Fibroblast of skin of scalp (primary cell): Measurements from ENCODE around the gene CST11.
A peak's percentile ranks its signal among the peaks of the same experiment; 100 is the strongest.

Source experiments
- DNase-seq: peaks from one replicate; pipeline ENCODE4 v3.0.0-alpha.2; 2013

CST11 gene

DNA sequence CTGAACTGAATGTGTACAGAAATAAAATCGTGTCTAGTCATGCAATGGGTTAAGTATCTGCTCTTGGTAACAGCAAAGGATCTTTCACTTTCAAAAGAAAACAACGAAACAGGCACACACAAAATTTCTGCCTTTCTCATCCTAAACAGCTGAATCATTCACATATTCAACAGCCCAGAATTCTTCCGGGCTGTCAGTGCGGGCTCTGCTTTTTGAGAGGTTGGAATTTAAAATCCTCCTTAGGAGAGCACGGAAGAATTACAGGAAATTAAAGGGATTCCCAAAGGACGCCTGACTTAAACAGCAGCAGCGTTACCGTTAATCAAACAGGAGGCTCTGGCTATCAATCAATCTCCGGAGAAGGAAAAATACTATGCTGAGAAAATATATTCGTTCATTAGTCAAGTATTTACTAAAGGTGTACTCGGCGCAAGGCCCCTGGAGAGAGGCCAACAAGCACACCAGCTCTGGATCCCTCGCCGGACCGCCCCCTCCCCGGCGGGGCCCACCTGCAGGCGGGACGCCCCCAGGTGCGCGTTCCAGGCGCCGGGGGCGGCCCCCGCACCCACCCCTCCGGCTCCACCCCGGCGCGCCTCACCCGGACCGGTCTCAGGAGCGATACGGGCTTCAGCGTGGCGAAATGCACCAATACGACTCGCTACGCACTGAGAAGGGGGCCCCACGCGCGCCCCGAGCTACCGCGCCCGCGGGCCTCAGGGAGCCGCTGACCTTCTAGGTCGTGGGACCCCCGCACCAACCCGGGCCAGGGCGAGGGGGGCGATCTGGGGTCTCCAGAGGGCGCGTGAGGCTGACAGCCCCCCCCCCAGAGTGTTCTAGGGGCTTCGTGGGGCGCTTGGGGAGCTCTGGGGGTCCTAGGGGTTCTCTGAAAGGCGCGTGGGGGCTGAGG, 32.4 kb downstream of the CST11 start:
- DNase-seq: peak; percentile 84

DNA sequence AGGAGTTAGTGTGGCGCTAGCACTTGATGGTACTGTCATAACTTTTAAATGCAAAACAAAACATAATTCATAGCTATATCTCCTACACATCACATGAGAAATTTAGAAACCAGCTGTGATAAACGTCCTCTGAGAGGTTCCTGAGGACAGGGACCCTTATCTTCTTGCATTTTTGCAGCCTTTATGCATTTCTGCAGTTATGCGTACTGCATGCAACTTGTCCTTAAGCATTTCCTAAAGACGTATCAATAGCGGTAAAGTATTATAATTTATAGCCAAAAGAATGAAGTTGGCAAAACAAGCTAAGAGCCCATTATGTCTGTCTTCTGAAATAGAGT, 33.0 kb downstream of the CST11 start:
- DNase-seq: no peak

DNA sequence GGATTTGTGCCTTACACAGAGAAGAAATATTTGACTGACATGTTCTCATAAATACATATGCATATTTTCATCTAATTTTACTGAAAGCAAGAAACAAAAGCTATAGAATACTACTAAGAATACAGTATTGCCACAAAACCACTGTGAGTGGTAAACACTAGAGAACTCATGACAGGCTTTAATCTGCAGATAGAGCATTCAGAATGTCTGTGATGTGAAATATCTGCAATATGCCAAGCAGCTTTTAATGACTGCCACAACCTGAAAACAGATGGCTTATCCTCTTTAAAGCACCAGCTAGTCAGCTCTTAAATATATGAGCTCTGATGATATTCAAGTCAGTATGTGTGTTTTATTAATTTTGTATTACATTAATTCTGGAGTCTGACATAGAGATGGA, 34.8 kb downstream of the CST11 start:
- DNase-seq: no peak

DNA sequence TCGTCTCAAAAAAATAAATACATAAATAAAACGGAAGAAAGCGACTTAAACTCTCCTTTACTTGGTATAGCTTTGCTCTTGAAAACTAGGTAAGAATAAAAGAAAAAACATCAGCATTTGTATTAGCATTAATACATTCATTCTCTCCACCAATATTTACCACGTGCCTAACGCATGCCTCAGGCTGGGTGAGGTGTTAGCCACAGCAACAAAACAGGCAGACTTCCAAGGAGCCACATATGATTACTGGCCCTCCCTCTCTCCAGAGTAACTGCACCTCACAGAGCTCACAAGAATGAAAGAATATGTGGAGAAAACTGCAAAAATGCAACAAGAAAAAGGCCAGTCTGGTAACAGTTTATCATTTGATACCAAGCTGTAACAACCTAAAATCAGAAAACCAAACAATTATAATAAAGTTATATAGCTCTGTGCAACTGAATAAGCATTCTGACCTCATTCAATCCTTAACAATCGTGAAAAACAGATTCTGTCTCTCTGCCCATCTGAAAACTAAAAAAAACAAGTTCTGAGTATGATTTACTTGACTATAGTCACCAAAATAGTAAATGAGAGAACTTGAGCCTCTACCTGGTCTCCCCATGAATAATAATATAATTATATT, 36.6 kb downstream of the CST11 start:
- DNase-seq: peak; percentile 28

DNA sequence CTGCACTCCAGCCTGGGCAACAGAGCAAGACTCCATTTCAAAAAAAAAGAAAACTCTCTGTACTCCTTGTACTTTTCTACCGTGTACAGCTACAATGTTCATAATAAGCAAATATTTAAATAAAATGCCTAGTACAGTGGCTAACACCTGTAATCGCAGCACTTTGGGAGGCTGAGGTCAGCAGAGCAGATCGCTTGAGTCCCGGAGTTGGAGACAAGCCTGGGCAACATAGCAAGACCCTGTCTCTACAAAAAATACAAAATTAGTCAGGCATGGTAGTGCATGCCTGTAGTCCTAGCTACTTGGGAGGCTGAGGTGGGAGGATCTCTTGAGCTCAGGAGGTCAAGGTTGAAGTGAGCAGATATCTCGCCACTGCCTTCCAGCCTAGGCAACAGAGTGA, 37.1 kb downstream of the CST11 start:
- no peak for DNase-seq

DNA sequence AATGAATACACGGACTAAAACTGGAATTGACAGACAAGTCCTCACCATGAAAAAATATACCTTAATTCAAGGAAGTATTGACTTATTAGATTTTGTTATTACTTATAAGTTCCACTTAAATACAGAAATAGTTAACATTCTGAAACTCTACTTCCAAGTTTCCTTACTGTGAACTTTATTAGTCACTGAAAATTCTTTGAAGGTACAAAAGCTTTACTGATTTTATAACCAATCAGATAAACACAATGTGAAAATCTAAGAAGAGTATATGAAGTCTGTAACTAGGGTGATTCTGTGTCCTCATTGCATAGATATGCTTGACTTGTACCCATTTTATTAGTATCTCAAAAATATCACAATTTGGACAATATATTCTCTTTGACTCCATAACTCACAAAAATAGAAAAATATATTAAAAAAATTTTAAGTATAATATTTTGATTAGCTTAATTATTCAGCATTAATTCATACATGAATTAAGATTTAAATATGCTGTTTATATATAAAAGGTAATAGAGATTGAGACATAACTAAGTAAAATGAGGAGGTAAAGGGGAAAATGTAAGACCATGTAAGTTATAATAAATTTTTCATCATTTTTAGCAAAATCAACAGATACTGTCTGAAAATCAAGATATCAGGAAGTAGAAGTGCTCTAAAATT, 38.0 kb downstream of the CST11 start:
- no peak for DNase-seq

DNA sequence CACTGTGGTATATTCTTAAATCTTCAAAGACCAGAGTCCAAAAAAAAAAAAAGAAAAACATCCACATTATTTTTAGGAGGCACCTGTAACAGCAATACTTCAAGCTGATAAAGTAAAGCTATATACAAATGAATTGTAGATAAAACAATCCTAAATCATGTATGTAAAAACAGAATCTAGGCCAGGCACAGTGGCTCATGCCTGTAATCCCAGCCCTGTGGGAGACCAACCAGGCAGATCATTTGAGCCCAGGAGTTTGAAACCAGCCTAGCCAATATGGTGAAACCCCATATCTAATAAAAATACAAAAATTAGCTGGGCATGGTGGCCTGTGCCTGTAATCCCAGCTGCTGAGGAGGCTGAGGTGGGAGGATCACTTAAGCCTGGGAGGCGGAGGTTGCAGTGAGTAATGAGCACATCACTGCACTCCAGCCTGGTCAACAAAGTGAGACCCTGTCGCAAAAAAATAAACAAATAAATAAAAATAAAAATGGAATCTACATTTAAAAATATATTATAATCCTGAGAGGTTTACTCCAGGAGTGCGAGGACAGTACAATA, 38.7 kb downstream of the CST11 start:
- DNase-seq: no peak

DNA sequence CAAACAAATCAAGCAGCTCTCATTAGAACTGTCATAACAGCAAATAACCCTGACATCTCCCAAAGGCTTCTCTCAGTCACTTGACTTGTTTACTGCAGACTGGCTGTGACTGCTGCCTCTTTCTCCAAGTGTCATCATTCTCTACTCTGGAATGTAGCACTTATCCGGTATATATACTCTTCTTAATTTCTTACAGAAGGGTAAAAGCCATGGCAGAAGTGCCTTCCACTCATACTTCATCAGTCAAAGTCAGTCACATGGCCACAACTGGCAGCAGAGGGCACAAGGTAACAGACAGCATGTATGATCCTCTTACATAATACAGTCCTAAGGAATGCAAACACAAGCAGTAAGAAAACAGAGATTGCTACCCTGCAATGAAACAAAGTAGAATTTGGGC, 40.6 kb downstream of the CST11 start:
- peak; percentile 83 for DNase-seq

DNA sequence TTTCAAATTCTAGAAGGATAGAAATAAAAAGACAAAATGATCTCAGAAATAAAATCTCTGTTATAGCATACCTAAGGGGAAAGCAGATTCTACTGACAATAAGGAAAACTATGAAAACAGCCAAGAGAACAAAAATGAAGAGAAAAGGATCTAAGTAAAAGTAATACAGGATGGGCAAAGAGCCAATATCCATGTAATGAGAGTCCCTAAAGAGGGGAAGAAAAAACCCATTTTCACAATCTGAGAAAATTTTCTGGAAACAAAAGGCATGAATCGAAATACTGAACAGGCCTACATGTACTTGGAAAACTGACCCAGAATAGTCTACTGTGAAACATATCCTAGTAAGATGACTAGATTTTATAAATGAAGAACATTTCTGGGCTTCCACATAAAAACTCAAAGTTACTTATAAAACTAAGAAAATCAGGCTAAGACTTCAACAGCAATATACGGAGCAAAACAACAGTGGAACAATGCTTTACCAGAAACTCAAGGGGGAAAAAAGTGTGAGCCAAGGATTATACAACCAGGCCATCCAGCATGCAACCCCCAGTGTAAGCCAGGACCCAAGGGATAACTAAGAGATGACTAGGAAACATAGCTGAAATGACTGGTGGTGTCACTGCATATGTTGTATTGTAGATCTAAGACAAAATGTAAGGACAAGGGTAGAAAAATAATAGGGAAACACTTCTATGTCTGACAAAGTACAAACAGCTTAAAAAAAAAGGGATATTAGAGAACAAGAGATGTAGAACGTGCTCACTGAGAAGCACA, 41.6 kb downstream of the CST11 start:
- peak; percentile 58 for DNase-seq

DNA sequence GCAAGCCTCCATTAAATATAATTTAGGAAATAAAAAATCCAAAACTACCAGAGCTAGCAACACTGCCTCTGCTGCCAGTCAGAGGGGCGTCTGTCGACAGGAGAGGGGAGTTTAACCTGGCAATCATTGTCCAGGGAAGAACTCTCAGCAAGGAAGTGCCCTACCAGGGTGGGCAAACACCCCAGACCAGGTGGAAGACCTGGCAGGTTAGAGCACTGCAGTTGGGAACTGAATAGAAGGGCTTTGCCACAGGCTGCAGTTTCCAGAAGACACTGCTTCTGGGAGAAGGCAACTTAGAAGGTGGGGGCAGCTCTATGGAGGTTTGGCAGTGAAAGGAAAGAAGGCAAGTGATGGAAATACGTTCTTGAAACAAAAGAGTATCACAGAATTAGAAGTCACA, 42.9 kb downstream of the CST11 start:
- no peak for DNase-seq

DNA sequence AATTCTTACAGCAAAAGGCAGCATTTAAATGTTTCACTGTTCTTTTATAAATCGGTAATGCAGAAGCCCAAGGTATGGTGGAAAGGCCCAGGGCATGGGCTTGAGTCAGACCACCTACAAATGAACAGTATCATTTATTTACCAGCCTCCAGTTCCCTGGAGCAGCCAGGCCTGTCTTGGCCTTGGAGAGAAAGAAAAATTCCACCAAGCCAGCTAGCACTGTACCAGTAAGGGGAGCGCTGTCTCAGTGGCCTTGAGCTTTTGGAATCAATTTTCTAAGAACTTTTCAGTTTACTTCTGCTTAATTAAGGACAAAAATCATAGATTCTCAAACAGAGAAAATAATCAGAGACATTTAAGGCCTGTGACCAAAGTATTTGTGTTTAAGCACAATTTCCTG, 43.7 kb downstream of the CST11 start:
- DNase-seq: no peak

DNA sequence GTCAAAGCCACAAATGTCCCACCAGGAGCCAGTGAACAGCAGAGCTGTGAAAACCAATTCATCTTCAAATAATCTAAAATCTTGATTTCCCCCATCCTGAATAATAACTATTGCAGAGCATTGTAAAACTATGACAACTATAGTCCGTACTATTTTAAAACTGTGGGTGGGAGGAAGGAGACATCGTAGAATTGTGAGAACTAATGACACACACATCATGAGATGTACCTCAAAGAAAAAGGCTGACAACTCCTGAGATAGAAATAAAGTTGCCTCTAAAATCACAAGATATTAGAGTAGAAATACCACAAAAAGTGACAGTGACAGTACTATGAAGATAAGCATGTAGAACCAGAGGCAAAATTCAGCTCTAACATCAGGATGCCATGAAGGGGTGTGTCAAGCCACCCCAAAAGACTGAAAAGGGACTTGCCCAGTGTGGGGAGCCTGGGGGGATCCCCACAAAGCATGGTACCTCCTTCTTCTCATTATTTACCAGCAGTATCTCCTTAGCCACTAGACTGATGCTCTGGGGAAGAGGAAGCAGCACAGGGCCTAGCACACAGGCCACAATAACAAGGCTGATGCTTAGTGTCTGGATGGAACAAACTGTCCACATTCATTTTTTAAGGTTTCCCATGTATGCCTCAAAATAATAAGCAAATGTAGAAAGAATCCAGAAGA, 44.8 kb downstream of the CST11 start:
- no peak for DNase-seq

DNA sequence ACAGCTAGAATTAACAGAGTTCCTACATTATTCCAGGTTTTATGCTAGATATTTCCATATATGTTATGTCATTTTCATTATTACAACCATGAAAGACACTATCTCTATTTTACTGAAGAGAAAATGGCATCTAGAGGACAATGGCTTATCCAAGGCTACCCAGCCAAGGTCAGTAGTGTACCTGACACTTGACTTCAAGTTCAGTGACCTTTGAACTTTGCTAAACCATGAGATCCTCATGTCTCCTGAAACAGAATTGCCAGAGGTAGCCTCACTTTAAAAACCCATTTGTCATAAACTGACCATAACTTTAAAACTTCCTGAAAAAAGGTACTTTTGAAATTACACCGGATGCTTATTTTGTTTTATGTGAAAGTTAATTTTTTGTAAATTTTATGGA, 45.8 kb downstream of the CST11 start:
- DNase-seq: no peak

DNA sequence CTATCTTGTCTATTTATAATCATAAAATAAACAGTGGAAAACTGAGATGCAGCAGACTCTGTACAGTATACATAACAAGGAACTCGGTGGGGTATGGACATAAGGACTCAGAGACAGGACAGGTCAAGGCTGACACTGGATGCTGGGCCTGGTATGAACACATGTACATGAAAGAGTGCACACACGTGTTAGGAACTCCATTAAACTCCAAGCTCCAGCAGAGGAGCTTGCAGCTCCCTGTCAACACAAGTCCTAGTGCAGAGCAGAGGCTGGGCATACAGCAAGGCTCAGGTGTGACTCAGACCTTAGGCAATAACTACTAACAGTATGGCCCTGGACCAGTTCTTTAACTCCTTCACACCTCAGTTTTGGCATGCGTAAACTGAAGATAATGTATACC, 48.5 kb downstream of the CST11 start:
- DNase-seq: no peak

DNA sequence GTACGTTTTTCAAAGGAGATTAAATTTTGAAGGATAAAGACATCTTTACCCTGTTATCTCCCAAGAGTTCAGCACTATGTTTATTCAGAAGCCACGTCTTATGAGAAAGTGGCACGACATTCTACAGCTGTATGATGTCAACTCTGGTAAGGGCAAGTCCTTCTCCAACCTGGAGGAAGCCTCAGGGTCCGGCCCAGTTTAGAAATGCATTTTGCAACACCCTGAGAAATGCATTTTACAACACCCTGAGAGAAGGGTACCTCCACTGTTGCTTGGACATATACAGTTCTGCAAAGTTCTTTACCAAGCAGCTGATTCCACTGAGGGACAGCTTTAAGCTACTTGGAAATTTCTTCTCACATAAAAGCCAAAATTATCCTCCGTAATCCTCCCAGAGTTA, 48.9 kb downstream of the CST11 start:
- DNase-seq: no peak

DNA sequence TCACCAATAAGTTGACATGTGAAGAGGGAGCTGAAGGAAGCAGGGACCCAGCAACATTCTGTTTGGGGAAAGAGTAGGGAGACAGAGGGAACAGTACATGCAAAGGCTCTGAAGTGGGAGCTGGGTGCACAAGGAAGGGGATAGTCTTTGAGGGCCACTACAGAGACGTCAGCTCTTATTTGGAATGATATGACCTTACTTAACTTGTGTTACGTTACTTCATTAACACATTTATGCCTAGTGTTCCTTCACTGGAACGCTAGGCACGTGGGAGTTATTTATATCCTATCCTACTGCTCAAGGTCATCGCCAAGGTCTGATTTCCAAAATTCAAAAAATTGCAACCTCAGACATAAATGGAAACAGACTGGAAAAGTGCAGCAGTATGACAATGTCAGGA, 51.6 kb downstream of the CST11 start:
- DNase-seq: no peak
